ENCODE results near the gene PCBP1. TPM values are rescaled to one million over a fixed set of nuclear protein-coding genes. Genes with fewer than 3 reads are reported as not detected.
A peak's percentile ranks its signal among the peaks of the same experiment; 100 is the strongest.

The PCBP1 gene
- total and polyA plus RNA-seq, 9 of the 15 experiments (the other 6 are each of a cell fraction or from before 2014, with no cell fraction given): 19.2 to 407 (median 78.1) TPM

GRCh38 chr2:70116936-70117552, 29.8 kb downstream of the PCBP1 start:
- no peaks in the 10 kb centered on the region for H3K36me3 ChIP-seq (ENCODE audit: control insufficient read depth, insufficient read depth, low read length)
- CTCF ChIA-PET (ENCODE audit: low intra/inter-chr PET ratio): no interaction called here
- no peaks in the 10 kb centered on the region for H4K20me1 ChIP-seq (replicated peaks; ENCODE audit: control insufficient read depth, insufficient read depth, low read length)
- peak overlapping the region; percentile 86 for H2AFZ ChIP-seq (ENCODE audit: low read depth, low read length)
- peak overlapping the region; percentile 20; the same call in 2 of the 3 replicates for H3K27ac ChIP-seq (ENCODE audit: extremely low read depth, low read depth, low read length)
- WGBS (ENCODE audit: insufficient coverage, low coverage, missing lambda C conversion rate): 81% methylated on average over 2 of the region's 2 CpGs
- no peak overlapping the region for H3K4me3 ChIP-seq
- H3K9me3 ChIP-seq (replicated peaks; ENCODE audit: control insufficient read depth, insufficient read depth, low read depth, low read length): no peaks in the 10 kb centered on the region
- H3K27me3 ChIP-seq (ENCODE audit: control insufficient read depth in 2 of 2, insufficient read depth in 2 of 2, low read length in 2 of 2): no peaks in the 10 kb centered on the region
- H3K4me2 ChIP-seq (ENCODE audit: insufficient read depth, low read length): no peak overlapping the region
- peak overlapping the region; percentile 18 to 48; a peak in 1 of 4 replicates for H3K9ac ChIP-seq (ENCODE audit: insufficient read depth in 1 of 2, low read depth in 2 of 2, low read length in 2 of 2)
- DNase-seq (ENCODE audit: extremely low read depth in 1 of 4, low spot score in 3 of 4) (peak in 1 of 4 experiments; percentile 5), ATAC-seq (no peak), FAIRE-seq (no peak)
- TF ChIP-seq SREBF2 (CRISPR knock-in tag; IDR thresholded peaks at IDR 0.05) (0 out of 2 replicates have a peak, but pooled peaks have one; percentile 67), ZNF639 (CRISPR knock-in tag; conservative IDR thresholded peaks at IDR 0.05 in 1 of 2, IDR thresholded peaks at IDR 0.05 in 1 of 2) (no peak), NR4A1 (CRISPR knock-in tag; IDR thresholded peaks at IDR 0.05) (no peak), NR4A1 (tag; IDR thresholded peaks at IDR 0.05) (no peak), ZBTB2 (IDR thresholded peaks at IDR 0.05) (no peak), ZNF778 (CRISPR knock-in tag; IDR thresholded peaks at IDR 0.05) (no peak), POLR3G (IDR thresholded peaks at IDR 0.05; ENCODE audit: extremely low read depth, insufficient read length, insufficient replicate concordance) (no peak), CXXC5 (CRISPR knock-in tag; IDR thresholded peaks at IDR 0.05) (no peak), E2F4 (CRISPR knock-in tag; IDR thresholded peaks at IDR 0.05; ENCODE audit: low read depth) (no peak), FIP1L1 (IDR thresholded peaks at IDR 0.05; ENCODE audit: low read depth, low read length, poor library complexity, severe bottlenecking) (no peak), HDAC2 (IDR thresholded peaks at IDR 0.05) (no peak), PKNOX1 (IDR thresholded peaks at IDR 0.05) (peak; percentile 84)
- H3K4me1 ChIP-seq (replicated peaks in 1 of 2; ENCODE audit: control insufficient read depth in 2 of 2, insufficient read depth in 2 of 2, low read length in 2 of 2): peaks cover 36 to 54% of the 10 kb centered on the region in 2 experiments
- POLR2A ChIA-PET: interaction anchor here (0.7 to 3.2 kb wide), 8 partner anchors 10 to 198 kb away, joined by 3 to 16 read pairs (median 4); no protein-coding TSS in a partner anchor
- H3K79me2 ChIP-seq (ENCODE audit: control insufficient read depth, insufficient read depth, low read length): no peaks in the 10 kb centered on the region
- no peaks in the 10 kb centered on the region for H3K9me1 ChIP-seq (ENCODE audit: control insufficient read depth, insufficient read depth, low read length)
- in situ Hi-C loops (cut with MboI) (no loop called here), intact Hi-C loops (cut with micrococcal nuclease) (no loop called here)
- no TSS peak for BruUV-seq (replicated peaks)

Data from K562 (cell line).